ENCODE data around the gene BAIAP2. TPM values are rescaled to one million over a fixed set of nuclear protein-coding genes. Genes with fewer than 3 reads are reported as not detected.

Gene BAIAP2
- total RNA-seq, 6 donors from 2014 or later = 90.7 to 231 (median 123) TPM

GRCh38 chr17:81103379-81103778 lies 68.4 kb downstream of the BAIAP2 start:
- H3K9me3 ChIP-seq = no peaks in the 10 kb centered on the region
- ATAC-seq (ENCODE audit: low FRiP score in 2 of 2) (no peak), DNase-seq (no peak)
- H3K4me3 ChIP-seq = no peak overlapping the region
- H3K36me3 ChIP-seq = peaks cover 25 to 91% (median 76%) of the 10 kb centered on the region in 4 donors
- H3K4me1 ChIP-seq = peaks cover 2 to 19% (median 6%) of the 10 kb centered on the region in 4 donors
- TF ChIP-seq POLR2A (IDR thresholded peaks at IDR 0.05) (no peak), CTCF (IDR thresholded peaks at IDR 0.05) (no peak), POLR2AphosphoS5 (IDR thresholded peaks at IDR 0.05) (no peak), EP300 (IDR thresholded peaks at IDR 0.05) (no peak)
- H3K27me3 ChIP-seq = no peaks in the 10 kb centered on the region
- no peak overlapping the region for H3K27ac ChIP-seq
- 93 to 96% methylated on average over 3 to 19 of the region's 20 CpGs for WGBS, 2 donors

GRCh38 chr17:81106716-81107115 lies 71.8 kb downstream of the BAIAP2 start:
- Histone ChIP-seq H3K4me1 (peaks cover 0 to 8% (median 4%) of the 10 kb centered on the region in 4 donors), H3K27ac (no peak overlapping the region), H3K9me3 (no peaks in the 10 kb centered on the region), H3K27me3 (no peaks in the 10 kb centered on the region), H3K4me3 (no peak overlapping the region), H3K36me3 (peaks cover 17 to 98% (median 73%) of the 10 kb centered on the region in 4 donors)
- DNase-seq (peak in 1 of 2 donors; percentile 83), ATAC-seq (ENCODE audit: low FRiP score in 2 of 2) (no peak)
- TF ChIP-seq POLR2A (IDR thresholded peaks at IDR 0.05) (no peak), POLR2AphosphoS5 (IDR thresholded peaks at IDR 0.05) (no peak)
- 95 to 100% methylated on average over 4 to 8 of the region's 24 CpGs for WGBS, 2 donors

GRCh38 chr17:81108220-81108619 lies 73.3 kb downstream of the BAIAP2 start:
- WGBS, 2 donors = 75 to 83% methylated on average over 4 to 8 of the region's 9 CpGs
- ATAC-seq (ENCODE audit: low FRiP score in 2 of 2) = no peak
- Histone ChIP-seq H3K27me3 (no peaks in the 10 kb centered on the region), H3K4me3 (no peak overlapping the region), H3K36me3 (peaks cover 17 to 97% (median 76%) of the 10 kb centered on the region in 4 donors), H3K27ac (no peak overlapping the region), H3K9me3 (no peaks in the 10 kb centered on the region), H3K4me1 (no peaks in the 10 kb centered on the region)
- DNase-seq = no peak
- TF ChIP-seq POLR2A (IDR thresholded peaks at IDR 0.05) (no peak), CTCF (IDR thresholded peaks at IDR 0.05) (no peak)

- H3K36me3 ChIP-seq = peaks cover 10 to 88% (median 59%) of the 10 kb centered on the region in 4 donors
- H3K4me1 ChIP-seq = no peaks in the 10 kb centered on the region
- TF ChIP-seq CTCF (IDR thresholded peaks at IDR 0.05) = no peak
- no peak for TF ChIP-seq EP300 (IDR thresholded peaks at IDR 0.05)
- TF ChIP-seq POLR2AphosphoS5 (IDR thresholded peaks at IDR 0.05) = no peak
- TF ChIP-seq POLR2A (IDR thresholded peaks at IDR 0.05) = no peak
- no peak overlapping the region for H3K27ac ChIP-seq
- H3K9me3 ChIP-seq = no peaks in the 10 kb centered on the region
- H3K27me3 ChIP-seq = no peaks in the 10 kb centered on the region
- ATAC-seq (ENCODE audit: low FRiP score in 2 of 2) (no peak), DNase-seq (no peak)
- WGBS, 2 donors = 82 to 86% methylated on average over 20 to 22 of the region's 22 CpGs
- no peak overlapping the region for H3K4me3 ChIP-seq
Observed at GRCh38 chr17:81109957-81110356, 75.0 kb downstream of the BAIAP2 start.

- 81 to 82% methylated on average over 14 to 28 of the region's 30 CpGs for WGBS, 2 donors
- no peak for ATAC-seq (ENCODE audit: low FRiP score in 2 of 2)
- H3K4me1 ChIP-seq = no peaks in the 10 kb centered on the region
- no peak for TF ChIP-seq EP300 (IDR thresholded peaks at IDR 0.05)
- TF ChIP-seq CTCF (IDR thresholded peaks at IDR 0.05) = no peak
- no peak for TF ChIP-seq POLR2AphosphoS5 (IDR thresholded peaks at IDR 0.05)
- TF ChIP-seq POLR2A (IDR thresholded peaks at IDR 0.05) = no peak
- H3K27me3 ChIP-seq = no peaks in the 10 kb centered on the region
- no peak for DNase-seq
- H3K9me3 ChIP-seq = no peaks in the 10 kb centered on the region
- H3K4me3 ChIP-seq = no peak overlapping the region
- H3K36me3 ChIP-seq = peaks cover 8 to 86% (median 55%) of the 10 kb centered on the region in 4 donors
- H3K27ac ChIP-seq = no peak overlapping the region
Observed at GRCh38 chr17:81110488-81111040, 75.6 kb downstream of the BAIAP2 start.
